Stimulated activated CD8-positive, alpha-beta memory T cell treated with anti-CD3 and anti-CD28 coated beads, Interleukin-7, amount 100 ng/mL, for 48 hours (primary cell): ENCODE measurements around the gene MYEF2.

Source experiments
- DNase-seq, 2 donors: peaks; one replicate each; pipeline ENCODE4 v3.0.0-alpha.2; 2020; ENCODE audit warnings: low read depth in 1 of 2; ENCODE audit errors: extremely low read depth in 1 of 2

The MYEF2 gene

DNA sequence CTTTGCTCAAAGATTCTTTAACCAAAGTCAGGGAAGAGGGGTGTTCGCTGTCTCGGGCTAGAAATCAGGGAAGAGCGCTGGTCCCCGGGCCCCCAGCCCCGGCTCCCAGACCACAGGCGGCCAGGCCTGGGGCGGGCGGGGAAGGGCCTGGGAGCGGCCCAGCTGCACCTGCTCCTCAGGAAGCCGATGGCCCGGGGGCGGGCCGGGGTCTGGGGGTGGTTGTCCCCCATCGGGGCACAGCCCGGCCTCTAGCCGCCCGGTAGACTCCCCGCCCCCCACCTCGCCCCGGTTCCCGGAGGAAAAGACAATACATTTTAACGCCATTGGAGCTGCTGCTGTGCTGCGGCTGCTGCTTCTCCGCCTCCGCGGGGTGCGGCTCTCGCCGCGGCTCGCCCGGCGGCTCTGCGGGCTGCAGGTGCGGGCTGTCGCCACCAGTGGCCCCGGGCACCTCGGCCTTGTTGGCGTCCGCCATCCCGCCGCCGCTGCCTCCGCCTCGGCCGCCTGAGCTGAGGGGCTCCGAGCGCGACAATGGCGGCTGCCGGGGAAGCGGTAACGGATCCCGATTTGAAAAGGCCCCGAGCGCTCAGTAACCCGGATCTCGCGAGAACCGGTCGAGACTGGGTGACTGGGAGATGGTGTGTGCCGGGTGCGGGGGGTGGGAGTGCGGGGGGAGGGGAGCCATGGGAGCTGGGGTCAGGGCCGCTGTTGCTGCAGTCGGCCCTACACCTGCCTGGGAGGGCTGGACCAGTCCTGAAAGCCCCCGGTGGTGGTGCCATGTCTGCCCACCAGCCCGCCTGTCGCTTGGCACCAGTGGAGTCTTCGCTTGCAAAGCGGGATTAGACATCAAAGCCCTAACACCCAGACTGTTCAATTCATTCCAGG, at the start of gene MYEF2:
MYEF2 (minus strand) TSS at position 530 of the 882 bp plus-strand sequence; CDS start at position 472, 58 bp downstream.
- peak; percentile 34 to 72 for DNase-seq

- DNase-seq, result no peak
Measured at GRCh38 chr15:48225771-48226170, 47.7 kb upstream of the MYEF2 start.

GRCh38 chr15:48222627-48223026, 44.5 kb upstream of the MYEF2 start:
- DNase-seq, result no peak

DNA sequence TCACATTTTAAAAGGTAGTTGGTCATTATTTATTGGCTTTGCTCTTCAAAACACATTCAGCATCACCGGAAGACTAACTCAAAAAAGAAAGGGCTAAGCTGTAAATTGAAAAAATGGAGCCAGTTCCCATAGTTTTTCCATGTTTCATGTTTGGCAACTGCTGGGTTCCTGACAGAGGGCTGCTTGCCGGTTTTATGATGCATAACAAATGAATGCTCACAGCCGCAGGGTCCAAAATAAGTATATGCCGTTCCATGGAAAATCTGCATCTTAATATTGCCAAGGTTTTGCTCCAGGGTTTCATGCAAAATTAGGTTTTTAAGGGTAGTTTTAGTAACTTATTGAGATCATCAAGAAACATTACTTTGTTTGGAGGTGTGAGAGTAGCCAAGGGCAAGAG, 43.8 kb upstream of the MYEF2 start:
- no peak for DNase-seq

DNA sequence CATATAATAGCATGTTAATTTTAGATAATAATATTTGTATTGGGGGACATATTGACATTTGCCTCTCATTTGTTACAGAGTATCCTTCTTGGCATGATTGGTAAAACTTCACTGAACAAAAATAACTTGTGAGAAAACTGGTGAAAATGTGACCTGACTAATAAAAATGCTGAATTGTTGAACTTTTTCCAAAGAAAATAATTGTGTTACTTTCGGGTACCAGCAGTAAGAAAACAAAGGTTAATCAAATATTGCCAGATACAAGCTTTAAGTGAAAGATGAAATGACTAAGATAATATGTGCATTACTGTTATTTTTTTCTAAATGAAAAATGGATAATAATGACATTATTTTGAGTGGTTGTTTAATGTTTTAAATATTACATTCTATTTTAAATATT, 43.2 kb upstream of the MYEF2 start:
- DNase-seq, result no peak

- DNase-seq, result no peak
Measured at GRCh38 chr15:48205981-48206380, 27.9 kb upstream of the MYEF2 start, which contains the start of gene SLC12A1. SLC12A1 (plus strand) TSS chr15:48206302; CDS start chr15:48207720, 1,418 bp downstream.

DNA sequence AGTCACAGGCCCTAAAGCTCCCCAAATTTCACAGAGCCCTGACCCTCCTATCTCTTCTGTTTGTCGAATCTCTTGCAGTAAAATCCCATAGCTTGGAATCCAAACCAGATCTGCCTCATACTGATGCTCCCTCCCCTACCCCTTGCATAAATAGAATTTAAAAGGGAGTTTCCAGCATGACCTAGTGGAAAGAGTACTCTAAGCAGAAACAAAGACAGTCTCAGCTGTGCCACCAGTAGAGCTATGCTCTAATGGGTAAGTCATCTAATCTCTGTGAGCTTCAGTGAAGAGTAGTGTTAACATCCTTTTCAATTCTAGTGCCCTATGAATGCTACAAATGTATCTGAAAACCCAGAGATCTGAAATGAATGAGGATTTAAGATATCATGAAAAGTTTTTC, 24.0 kb upstream of the MYEF2 start:
- no peak for DNase-seq

DNA sequence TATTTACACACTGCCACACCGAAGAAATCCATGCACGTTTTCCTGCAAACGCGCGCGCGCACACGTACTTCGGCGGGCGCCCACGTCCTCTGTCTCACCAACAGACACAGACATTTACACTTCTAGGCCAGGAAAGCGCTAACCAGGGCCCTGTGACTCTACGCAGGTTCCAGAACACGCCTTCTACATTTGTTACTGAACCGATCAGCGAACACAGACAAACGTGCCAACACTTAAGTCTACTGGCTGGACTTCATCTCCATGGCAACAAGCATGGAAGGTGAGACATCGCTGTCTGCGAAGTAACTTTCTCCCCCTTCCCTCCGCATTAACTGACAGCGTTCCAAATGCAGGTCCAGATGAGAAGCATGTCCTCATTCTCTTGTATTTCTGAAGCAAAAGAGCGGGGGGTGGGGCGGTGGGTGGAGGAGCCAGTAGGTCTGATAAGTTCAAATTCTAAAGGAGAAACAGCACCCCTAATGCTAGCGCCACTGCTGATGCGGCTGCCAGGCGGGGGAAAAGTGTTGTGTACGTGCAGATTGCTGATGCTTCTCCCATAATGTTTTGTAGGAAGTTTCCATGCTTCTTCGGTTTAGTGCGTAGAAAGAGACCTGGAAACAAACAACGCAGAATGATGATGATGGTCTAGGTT, 13.6 kb upstream of the MYEF2 start, which contains the start of gene CTXN2:
CTXN2 (plus strand) TSS at position 92 of the 652 bp plus-strand sequence. CDS start 9,636 bp downstream, outside the sequence.
- no peak for DNase-seq

DNA sequence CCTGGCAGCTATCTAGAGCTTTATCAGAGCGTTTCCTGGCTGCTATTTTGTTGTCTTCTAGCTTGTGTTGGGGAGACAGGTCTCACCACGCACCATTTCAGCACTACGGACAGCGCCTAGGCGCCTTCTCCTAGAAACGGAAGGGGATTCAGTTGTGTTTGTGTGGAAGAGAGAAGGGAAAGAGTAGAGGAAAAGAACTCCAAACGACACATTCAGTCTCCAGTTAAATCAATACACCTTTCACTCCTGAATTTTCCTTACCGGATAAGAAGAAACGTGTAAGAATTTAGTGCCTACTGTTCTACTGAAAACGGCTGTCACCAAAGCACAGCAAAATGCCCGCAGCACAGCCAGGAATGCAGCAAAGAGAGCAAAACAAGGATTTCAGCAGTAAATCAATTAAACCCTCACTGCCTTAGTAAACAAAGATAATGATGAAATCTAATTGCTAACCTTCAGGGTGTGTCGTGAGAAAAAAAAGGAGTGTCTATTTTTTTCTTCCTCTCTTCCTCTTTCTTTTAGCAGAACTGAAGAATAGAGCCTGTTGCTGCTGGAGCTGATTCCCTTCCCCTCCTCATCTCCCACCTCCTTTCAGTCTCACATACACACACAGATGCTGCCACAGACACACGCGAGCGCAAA, 13.0 kb upstream of the MYEF2 start:
- DNase-seq, result no peak

- DNase-seq, result no peak
Measured at GRCh38 chr15:48186271-48186670, 8.2 kb upstream of the MYEF2 start.

GRCh38 chr15:48185529-48185928, 7.4 kb upstream of the MYEF2 start:
- no peak for DNase-seq

DNA sequence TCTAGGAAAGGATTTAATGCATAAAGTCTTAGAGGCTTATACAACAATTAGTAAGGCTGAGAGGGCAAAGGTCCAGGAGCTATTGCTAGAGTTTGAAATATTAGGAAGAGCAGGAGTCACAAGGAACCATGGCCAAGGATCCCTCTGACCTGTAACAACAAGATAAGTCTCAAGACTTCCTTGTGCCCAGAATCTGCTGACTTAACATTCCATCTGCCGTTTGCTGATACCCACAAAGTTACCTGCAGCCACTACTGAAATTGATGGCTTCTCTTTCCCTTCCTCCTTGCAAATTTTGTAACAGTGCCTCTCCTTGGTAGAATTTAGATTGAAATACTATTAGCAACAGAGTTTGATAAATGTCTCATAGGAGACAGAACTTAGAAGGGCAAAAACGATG, 4.7 kb upstream of the MYEF2 start:
- DNase-seq, result no peak

GRCh38 chr15:48178648-48178931, 495 bp upstream of the MYEF2 start:
- DNase-seq, result no peak

GRCh38 chr15:48177383-48177765, 721 bp downstream of the MYEF2 start:
- no peak for DNase-seq

DNA sequence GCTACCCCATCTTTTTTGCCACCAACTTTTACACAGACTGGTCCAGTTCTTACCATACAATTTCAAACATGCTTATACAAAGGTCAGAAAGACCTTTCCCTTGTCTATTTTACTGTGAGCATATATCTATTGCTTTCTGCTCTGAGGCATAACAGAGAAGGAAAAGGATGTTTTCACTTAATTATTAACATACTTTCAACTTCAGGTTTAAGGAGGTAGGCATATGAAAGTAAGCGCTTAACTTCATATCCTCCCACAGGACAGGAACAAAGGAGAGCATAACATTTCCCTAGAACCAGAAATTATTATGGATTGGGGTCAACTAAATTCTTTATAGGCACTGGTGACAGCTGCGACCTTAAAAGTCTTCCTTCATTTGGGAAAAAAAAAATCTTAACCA, 1.1 kb downstream of the MYEF2 start:
- no peak for DNase-seq

- no peak for DNase-seq
Measured at GRCh38 chr15:48176112-48176511, 2.0 kb downstream of the MYEF2 start.

- DNase-seq, result no peak
Measured at GRCh38 chr15:48175126-48175525, 3.0 kb downstream of the MYEF2 start.

GRCh38 chr15:48170981-48171380, 7.1 kb downstream of the MYEF2 start:
- no peak for DNase-seq

- DNase-seq, result no peak
Measured at GRCh38 chr15:48168616-48169015, 9.5 kb downstream of the MYEF2 start.

GRCh38 chr15:48153526-48153925, 24.6 kb downstream of the MYEF2 start:
- no peak for DNase-seq

DNA sequence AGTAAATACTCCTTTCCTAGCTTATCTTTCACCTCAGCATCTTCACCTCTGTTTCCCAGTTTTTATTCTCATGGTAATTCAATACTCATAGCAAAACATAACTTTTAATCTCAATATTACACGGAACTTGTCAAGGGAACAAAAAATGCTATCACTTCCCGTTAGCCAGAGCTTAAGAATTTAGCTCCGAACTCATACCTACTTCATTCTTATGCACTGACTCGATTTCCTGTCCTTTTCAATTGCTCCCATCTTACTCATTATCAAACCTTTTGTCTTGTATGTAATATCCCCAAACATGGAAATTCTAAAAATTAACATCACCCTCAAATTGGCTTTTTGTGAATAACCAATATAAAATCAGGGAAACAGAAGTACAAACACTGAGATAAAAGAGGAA, 28.2 kb downstream of the MYEF2 start:
- no peak for DNase-seq

DNA sequence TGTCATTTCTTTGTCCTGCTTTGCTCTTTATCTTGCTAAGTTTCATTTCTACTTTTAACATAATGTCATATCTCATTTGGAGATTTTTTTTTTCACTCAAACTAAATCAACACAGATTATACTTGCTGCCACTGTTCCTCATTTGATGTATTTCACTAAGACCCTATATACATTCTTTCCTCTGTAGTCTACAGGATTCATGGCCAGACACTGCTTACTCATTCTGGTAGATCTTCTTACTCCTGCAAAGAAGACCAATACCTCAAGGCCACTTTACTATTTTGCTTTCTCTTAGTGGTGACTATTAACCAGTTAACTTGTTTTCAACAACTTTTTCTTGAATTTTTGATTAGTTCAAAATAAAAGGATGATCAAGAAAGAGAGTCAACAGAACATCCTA, 30.7 kb downstream of the MYEF2 start:
- DNase-seq, result no peak
